ENCODE measurements around the gene SFI1.
A peak's percentile ranks its signal among the peaks of the same experiment; 100 is the strongest.
"Not testable (repeated sequence)": the region's sequence is repeated elsewhere in the genome, so short reads cannot be mapped to it uniquely, and the experiment has no call there.

SFI1 gene

GRCh38 chr22:31496007-31496734, at the start of gene SFI1:
Gene SFI1, plus strand, starts transcription at chr22:31496536. Its CDS starts 11,749 bp downstream, at chr22:31508285.
- FAIRE-seq = no peak

- FAIRE-seq = no peak
Measured at GRCh38 chr22:31446767-31447166, 49.6 kb upstream of the SFI1 start.

GRCh38 chr22:31447337-31447736, 49.0 kb upstream of the SFI1 start:
- no peak for FAIRE-seq

- no peak for FAIRE-seq
Measured at GRCh38 chr22:31448382-31448781, 48.0 kb upstream of the SFI1 start.

GRCh38 chr22:31449506-31449905, 46.8 kb upstream of the SFI1 start:
- no peak for FAIRE-seq

- FAIRE-seq = peak; percentile 85
Measured at GRCh38 chr22:31451709-31452571, 44.4 kb upstream of the SFI1 start.

- no peak for FAIRE-seq
Measured at GRCh38 chr22:31461699-31462098, 34.6 kb upstream of the SFI1 start.

- no peak for FAIRE-seq
Measured at GRCh38 chr22:31465307-31465706, 31.0 kb upstream of the SFI1 start.

GRCh38 chr22:31474743-31475142, 21.6 kb upstream of the SFI1 start:
- FAIRE-seq = no peak

GRCh38 chr22:31475800-31476199, 20.5 kb upstream of the SFI1 start:
- no peak for FAIRE-seq

GRCh38 chr22:31477329-31477728, 19.0 kb upstream of the SFI1 start:
- no peak for FAIRE-seq

GRCh38 chr22:31481129-31481528, 15.2 kb upstream of the SFI1 start:
- no peak for FAIRE-seq

- not testable (repeated sequence) for FAIRE-seq
Measured at GRCh38 chr22:31482470-31482869, 13.9 kb upstream of the SFI1 start.

GRCh38 chr22:31486369-31486768, 10.0 kb upstream of the SFI1 start:
- FAIRE-seq = not testable (repeated sequence)

- FAIRE-seq = no peak
Measured at GRCh38 chr22:31486951-31487350, 9.4 kb upstream of the SFI1 start.

GRCh38 chr22:31488346-31488883, 7.9 kb upstream of the SFI1 start:
- no peak for FAIRE-seq

- no peak for FAIRE-seq
Measured at GRCh38 chr22:31488988-31489617, 7.2 kb upstream of the SFI1 start.

GRCh38 chr22:31489632-31490495, 6.5 kb upstream of the SFI1 start, which contains the start of gene EIF4ENIF1:
Gene EIF4ENIF1, minus strand, starts transcription at chr22:31489842. Its CDS starts 1,124 bp downstream, at chr22:31488718.
- no peak for FAIRE-seq

GRCh38 chr22:31490496-31490925, 5.8 kb upstream of the SFI1 start:
- FAIRE-seq = no peak

- FAIRE-seq = no peak
Measured at GRCh38 chr22:31491218-31491962, 4.9 kb upstream of the SFI1 start.

- no peak for FAIRE-seq
Measured at GRCh38 chr22:31492151-31492550, 4.2 kb upstream of the SFI1 start.

Data from G401.6 (cell line).